ENCODE measurements around the gene COBL.

DNA sequence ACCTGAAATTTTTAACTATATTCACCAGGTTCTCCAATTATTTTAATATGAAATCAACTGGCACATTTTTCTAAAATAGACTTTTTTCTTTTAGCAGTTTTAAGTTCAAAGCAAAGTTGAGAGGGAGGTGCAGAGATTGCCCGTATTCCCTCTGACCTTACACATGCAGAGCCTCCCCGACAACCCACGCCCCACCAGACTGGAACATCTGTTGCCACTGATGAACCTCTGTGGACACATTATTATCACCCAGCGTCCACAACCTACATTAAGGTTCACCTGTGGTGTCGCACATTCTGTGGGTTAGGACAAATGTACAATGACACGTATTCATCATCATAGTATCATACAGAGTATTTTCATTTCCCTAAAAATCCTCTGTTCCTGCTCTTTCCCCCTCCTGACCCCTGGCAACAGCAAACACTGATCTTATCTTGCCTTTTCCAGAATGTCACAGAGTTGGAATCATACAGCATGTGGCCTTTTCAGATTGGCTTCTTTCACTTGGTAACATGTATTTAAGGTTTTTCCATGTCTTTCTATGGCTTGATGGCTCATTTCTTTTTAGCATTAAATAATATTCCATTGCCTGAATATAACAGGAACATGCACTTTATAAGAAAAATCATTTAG, 37.1 kb downstream of the COBL start:
- TF ChIP-seq, protein P1, sequence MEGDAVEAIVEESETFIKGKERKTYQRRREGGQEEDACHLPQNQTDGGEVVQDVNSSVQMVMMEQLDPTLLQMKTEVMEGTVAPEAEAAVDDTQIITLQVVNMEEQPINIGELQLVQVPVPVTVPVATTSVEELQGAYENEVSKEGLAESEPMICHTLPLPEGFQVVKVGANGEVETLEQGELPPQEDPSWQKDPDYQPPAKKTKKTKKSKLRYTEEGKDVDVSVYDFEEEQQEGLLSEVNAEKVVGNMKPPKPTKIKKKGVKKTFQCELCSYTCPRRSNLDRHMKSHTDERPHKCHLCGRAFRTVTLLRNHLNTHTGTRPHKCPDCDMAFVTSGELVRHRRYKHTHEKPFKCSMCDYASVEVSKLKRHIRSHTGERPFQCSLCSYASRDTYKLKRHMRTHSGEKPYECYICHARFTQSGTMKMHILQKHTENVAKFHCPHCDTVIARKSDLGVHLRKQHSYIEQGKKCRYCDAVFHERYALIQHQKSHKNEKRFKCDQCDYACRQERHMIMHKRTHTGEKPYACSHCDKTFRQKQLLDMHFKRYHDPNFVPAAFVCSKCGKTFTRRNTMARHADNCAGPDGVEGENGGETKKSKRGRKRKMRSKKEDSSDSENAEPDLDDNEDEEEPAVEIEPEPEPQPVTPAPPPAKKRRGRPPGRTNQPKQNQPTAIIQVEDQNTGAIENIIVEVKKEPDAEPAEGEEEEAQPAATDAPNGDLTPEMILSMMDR (IDR thresholded peaks at IDR 0.05), result no peak
- TF ChIP-seq POLR2A (IDR thresholded peaks at IDR 0.05), result no peak

Data from uterus (tissue), 2 donors.